ENCODE data around the gene GCHFR. TPM values are rescaled to one million over a fixed set of nuclear protein-coding genes. Genes with fewer than 3 reads are reported as not detected.

The GCHFR gene
- total RNA-seq, 1 experiment from 2014 or later: 59.2 TPM

DNA sequence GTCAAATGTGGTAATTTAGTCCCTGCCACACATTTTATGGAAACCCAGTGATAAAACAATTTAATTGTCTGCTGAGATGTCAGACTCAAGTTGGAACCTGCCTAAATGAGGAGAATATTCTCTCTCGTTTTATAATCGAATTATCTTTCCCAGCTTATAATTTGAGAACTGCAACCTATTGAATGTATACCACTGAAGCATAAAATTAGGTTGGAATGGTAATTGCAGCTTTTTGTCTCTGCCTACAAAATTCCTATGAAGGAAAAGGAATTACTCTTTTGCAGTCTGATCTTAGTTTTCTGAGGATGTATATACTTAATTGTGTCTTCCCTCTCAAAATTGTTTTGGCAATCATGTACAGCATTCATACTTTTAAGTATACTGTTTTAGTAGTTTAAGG lies 39.9 kb upstream of the GCHFR start:
- TF ChIP-seq, protein P1, sequence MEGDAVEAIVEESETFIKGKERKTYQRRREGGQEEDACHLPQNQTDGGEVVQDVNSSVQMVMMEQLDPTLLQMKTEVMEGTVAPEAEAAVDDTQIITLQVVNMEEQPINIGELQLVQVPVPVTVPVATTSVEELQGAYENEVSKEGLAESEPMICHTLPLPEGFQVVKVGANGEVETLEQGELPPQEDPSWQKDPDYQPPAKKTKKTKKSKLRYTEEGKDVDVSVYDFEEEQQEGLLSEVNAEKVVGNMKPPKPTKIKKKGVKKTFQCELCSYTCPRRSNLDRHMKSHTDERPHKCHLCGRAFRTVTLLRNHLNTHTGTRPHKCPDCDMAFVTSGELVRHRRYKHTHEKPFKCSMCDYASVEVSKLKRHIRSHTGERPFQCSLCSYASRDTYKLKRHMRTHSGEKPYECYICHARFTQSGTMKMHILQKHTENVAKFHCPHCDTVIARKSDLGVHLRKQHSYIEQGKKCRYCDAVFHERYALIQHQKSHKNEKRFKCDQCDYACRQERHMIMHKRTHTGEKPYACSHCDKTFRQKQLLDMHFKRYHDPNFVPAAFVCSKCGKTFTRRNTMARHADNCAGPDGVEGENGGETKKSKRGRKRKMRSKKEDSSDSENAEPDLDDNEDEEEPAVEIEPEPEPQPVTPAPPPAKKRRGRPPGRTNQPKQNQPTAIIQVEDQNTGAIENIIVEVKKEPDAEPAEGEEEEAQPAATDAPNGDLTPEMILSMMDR (IDR thresholded peaks at IDR 0.05; ENCODE audit: insufficient read depth in 1 of 2, low read depth in 1 of 2, low read length in 1 of 2, severe bottlenecking in 1 of 2, unreplicated experiment in 1 of 2): no peak
- Histone ChIP-seq H3K36me3 (ENCODE audit: control insufficient read depth, insufficient read depth, low read length) (no peaks in the 10 kb centered on the region), H3K4me1 (no peaks in the 10 kb centered on the region), H3K4me3 (ENCODE audit: low read depth, low read length) (no peak overlapping the region), H3K9me3 (no peaks in the 10 kb centered on the region), H3K27me3 (replicated peaks; ENCODE audit: control insufficient read depth, insufficient read depth, low read length) (no peaks in the 10 kb centered on the region)
- H3K9me3 Mint-ChIP-seq (ENCODE audit: unreplicated experiment): no peaks in the 10 kb centered on the region
- CTCF ChIA-PET: no interaction called here
- peaks cover 49% of the 10 kb centered on the region for H3K36me3 Mint-ChIP-seq (ENCODE audit: insufficient read depth, unreplicated experiment)
- H3K4me3 Mint-ChIP-seq (ENCODE audit: unreplicated experiment): no peak overlapping the region
- no peak for DNase-seq
- POLR2A ChIA-PET: no interaction called here
- H3K27ac Mint-ChIP-seq (ENCODE audit: unreplicated experiment): no peak overlapping the region
- intact Hi-C loops (cut with micrococcal nuclease; ENCODE audit: unreplicated experiment): no loop called here
- H3K27me3 Mint-ChIP-seq (ENCODE audit: insufficient read depth, unreplicated experiment): no peaks in the 10 kb centered on the region
- no TSS peak for BruUV-seq (replicated peaks)
- H3K4me1 Mint-ChIP-seq (ENCODE audit: low read depth, unreplicated experiment): no peaks in the 10 kb centered on the region

GRCh38 chr15:40731034-40731433 lies 32.8 kb upstream of the GCHFR start:
- Histone ChIP-seq H3K4me1 (no peaks in the 10 kb centered on the region), H3K4me3 (ENCODE audit: low read depth, low read length) (no peak overlapping the region), H3K36me3 (ENCODE audit: control insufficient read depth, insufficient read depth, low read length) (no peaks in the 10 kb centered on the region; the same call in 1 of the 2 replicates), H3K9me3 (no peaks in the 10 kb centered on the region), H3K27me3 (replicated peaks; ENCODE audit: control insufficient read depth, insufficient read depth, low read length) (no peaks in the 10 kb centered on the region)
- no peak overlapping the region for H3K4me3 Mint-ChIP-seq (ENCODE audit: unreplicated experiment)
- ChIA-PET POLR2A (interaction anchor here (0.6 to 0.7 kb wide), 2 partner anchors 9 to 141 kb away, joined by 4 to 8 read pairs; no protein-coding TSS in a partner anchor), CTCF (interaction anchor here (0.8 kb wide), 1 partner anchor 33 kb away, joined by 3 read pairs; no protein-coding TSS in a partner anchor)
- H3K36me3 Mint-ChIP-seq (ENCODE audit: insufficient read depth, unreplicated experiment): peaks cover 64% of the 10 kb centered on the region
- no peaks in the 10 kb centered on the region for H3K27me3 Mint-ChIP-seq (ENCODE audit: insufficient read depth, unreplicated experiment)
- no peaks in the 10 kb centered on the region for H3K9me3 Mint-ChIP-seq (ENCODE audit: unreplicated experiment)
- no peak for DNase-seq
- H3K4me1 Mint-ChIP-seq (ENCODE audit: low read depth, unreplicated experiment): no peaks in the 10 kb centered on the region
- intact Hi-C loops (cut with micrococcal nuclease; ENCODE audit: unreplicated experiment): no loop called here
- TF ChIP-seq, protein P1 (IDR thresholded peaks at IDR 0.05; ENCODE audit: insufficient read depth in 1 of 2, low read depth in 1 of 2, low read length in 1 of 2, severe bottlenecking in 1 of 2, unreplicated experiment in 1 of 2): no peak
- H3K27ac Mint-ChIP-seq (ENCODE audit: unreplicated experiment): no peak overlapping the region
- TSS peak; percentile 70 for BruUV-seq (replicated peaks)

DNA sequence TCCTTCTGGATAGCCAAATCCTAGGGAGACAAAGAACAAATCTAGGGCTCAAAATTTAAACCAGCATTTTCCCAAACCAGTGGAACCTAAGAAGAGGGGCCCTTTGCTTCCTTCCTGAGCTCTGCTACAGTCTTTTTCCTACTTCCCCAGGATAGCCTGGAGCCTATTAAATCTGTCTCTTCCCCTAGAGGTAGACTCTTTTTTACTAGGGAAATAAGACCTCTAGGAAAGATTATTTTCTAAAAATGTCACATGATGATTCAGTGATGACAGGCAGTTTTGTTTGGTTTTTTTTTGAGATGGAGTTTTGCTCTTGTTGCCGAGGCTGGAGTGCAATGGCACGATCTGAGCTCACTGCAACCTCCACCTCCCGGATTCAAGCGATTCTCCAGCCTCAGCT lies 27.3 kb upstream of the GCHFR start:
- H3K27me3 ChIP-seq (replicated peaks; ENCODE audit: control insufficient read depth, insufficient read depth, low read length): no peaks in the 10 kb centered on the region
- no peaks in the 10 kb centered on the region for H3K9me3 ChIP-seq
- Mint-ChIP-seq H3K4me1 (ENCODE audit: low read depth, unreplicated experiment) (no peaks in the 10 kb centered on the region), H3K27me3 (ENCODE audit: insufficient read depth, unreplicated experiment) (no peaks in the 10 kb centered on the region), H3K27ac (ENCODE audit: unreplicated experiment) (no peak overlapping the region), H3K4me3 (ENCODE audit: unreplicated experiment) (no peak overlapping the region), H3K9me3 (ENCODE audit: unreplicated experiment) (no peaks in the 10 kb centered on the region), H3K36me3 (ENCODE audit: insufficient read depth, unreplicated experiment) (peaks cover 49% of the 10 kb centered on the region)
- POLR2A ChIA-PET: no interaction called here
- intact Hi-C loops (cut with micrococcal nuclease; ENCODE audit: unreplicated experiment): no loop called here
- BruUV-seq (replicated peaks): no TSS peak
- no peak overlapping the region for H3K4me3 ChIP-seq (ENCODE audit: low read depth, low read length)
- no peaks in the 10 kb centered on the region for H3K4me1 ChIP-seq
- no peak for DNase-seq
- CTCF ChIA-PET: no interaction called here
- TF ChIP-seq, protein P1 (IDR thresholded peaks at IDR 0.05; ENCODE audit: insufficient read depth in 1 of 2, low read depth in 1 of 2, low read length in 1 of 2, severe bottlenecking in 1 of 2, unreplicated experiment in 1 of 2): no peak
- peaks cover 1% of the 10 kb centered on the region for H3K36me3 ChIP-seq (ENCODE audit: control insufficient read depth, insufficient read depth, low read length)

Measured in Caco-2 (cell line).